ENCODE data around the gene FBRSL1.
A peak's percentile ranks its signal among the peaks of the same experiment; 100 is the strongest.

FBRSL1 gene

DNA sequence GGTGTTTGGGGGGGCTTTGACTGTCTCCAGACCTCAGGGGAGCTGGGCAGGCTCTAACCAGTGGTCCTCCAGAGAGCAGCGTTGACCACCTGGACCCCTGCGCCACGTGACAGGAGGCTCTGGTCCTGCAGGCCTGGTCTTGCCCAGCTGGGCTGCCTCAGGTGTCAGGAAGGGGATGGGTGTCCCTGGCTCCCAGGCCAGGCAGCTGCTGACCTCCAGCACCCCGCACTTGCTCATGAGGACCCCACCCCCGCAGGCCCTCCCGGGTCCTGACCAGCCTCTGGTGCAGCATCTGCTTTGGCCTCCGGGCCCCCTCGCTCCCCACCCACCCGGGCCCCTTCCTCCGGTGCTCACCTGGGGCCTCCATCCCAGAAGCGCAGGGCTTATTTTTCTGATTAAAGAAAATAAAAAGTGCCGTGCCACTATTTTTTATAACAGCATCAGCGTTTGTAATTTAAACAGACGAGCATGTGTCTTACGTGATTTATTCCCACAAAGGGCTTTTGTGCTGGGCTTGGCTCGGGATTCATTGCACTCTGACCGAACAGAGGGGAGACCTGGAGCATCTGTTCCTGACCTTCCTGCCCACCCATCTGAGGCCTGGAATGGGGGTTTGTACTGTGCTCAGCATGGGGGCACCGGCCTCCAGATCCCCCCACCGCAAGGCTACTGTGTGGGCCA is 21.7 kb downstream of the FBRSL1 start:
- DNase-seq (ENCODE audit: low spot score), result peak; percentile 81

DNA sequence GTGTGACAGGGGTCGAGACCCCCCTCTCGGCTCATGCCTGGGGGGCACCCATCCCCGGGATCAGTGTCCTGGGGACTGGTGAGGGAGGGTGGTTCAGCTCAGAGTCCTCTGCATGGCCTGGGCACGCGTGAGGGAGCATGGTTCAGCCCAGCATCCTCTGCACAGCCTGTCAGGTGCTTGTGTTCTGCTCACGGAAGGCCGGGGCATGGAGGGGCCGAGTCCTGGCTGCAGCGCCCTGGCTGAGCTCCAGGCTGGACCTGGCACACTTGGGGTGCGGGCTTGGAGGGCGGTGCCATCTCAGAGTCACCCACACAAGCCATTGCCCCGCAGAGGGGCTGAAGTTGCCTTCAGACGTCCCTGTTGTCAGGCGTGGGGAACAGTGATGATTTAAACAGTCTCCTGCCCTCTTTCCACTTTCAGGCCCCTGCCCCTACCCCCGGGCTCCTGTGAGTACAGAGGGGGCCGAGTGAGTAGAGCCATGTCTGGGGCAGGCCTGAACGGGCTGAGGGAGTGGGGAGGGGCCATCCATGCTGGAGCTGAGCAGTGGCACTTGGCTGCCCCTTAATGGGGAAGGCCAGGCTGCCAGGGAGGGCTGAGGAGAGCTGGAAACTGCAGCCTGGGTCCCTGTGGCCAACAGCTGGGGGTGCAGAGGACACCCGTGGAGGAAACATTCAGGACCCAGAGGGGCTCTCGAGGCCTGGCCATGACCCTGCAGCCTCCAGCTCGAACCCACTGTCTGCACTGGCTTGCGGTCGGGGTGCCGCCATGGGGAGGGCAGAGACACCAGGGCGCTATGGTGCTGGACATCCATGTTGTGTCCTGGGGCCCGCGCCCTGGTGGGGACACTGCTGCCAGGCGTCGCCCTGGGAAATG is 22.5 kb downstream of the FBRSL1 start:
- no peak for DNase-seq (ENCODE audit: low spot score)

DNA sequence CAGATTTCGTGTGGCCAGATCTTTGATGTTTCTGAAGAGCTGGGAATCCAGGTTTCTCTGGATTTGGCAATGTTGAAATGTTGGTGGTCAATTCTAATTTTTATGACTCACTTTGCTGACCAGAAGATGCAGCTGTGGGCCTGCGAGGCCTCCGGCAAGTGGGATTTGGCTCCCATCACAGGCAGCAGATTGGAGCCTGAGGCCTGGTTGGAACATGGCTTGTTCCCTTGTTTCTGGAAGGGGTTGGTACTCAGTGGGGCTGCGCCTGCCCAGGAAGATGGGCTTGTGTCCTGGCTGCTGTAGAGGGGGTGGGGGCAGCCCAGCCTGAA is 23.1 kb downstream of the FBRSL1 start:
- no peak for DNase-seq (ENCODE audit: low spot score)

DNA sequence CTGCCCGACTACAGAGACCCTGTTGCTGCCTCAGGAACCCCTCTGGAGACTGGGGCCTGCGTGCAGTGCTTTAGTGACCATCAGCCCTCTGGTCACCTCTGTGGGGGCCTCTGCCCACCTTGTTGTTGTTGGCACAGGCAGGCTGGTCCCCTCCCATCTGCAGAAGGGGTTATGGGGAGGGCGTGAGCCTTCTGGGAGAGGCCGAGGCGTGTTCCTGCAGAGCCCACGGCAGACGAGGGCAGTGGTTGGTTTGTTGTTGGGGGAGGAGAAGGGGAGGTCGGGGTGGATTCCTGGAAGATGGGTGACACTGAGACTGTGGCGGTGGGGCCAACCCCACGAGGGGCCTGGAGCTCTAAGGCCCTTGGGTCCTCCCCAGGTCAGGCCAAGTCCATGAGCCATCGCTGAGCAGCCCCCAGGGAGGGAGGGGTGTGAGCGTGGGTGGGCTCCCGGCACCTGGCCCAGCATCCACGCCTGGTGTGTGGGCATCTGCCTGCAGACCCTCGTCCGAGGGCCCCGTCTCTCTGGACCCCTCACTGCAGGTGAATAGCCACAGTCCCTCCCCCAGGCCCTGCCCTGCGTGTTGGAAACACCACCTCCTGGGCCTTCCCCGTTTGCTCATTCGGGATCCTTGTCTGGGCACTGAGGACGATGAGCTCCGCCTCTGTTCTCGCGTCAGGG is 23.6 kb downstream of the FBRSL1 start:
- DNase-seq (ENCODE audit: low spot score), result no peak

DNA sequence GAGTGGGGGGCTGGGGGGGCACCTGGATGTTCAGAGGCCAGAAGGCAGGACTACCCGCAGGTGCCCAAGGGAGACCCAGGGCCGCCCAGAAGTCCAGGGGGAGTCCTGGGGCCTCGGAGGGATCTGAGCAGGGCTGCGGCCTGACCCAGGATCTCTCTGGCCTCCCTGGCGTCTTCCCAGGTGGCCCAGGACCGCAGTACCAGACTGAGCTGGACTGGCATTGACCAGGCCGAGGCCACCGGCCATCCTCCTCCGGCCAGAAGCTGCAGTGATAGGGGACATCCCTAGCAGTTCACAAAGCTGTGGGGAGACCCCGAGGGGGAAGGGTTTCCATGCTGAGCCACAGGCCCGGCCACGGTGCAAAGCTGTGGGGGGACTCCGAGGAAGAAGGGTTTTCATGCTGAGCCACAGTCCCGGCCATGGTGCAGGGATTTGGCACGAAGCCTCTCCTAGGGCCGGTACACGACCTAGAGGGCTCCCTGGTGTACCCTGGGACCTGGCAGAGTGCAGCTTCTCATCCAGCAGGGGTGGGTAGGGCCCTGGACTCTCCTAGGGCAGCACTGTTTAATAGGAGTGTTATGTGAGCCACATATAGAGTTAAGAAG is 24.4 kb downstream of the FBRSL1 start:
- DNase-seq (ENCODE audit: low spot score), result no peak

DNA sequence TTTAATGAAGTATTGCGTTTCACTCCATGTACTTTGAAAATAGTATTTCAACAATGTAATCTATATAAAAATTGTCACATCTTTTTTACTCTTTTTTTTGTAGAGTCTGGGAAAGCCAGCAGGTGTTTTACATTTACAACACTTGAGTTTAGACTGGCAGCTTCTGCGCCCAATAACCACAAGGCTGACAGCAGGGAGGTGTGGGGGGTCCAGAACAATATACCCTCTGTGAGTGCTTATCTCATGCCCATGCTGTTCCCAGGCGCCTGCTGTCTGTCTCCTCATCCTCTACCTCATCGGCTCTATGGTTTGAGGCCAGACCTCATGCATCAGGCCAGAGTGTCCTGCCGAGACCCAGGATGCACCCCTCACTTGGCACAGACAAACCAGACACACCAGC is 24.9 kb downstream of the FBRSL1 start:
- peak; percentile 42 for DNase-seq (ENCODE audit: low spot score)

DNA sequence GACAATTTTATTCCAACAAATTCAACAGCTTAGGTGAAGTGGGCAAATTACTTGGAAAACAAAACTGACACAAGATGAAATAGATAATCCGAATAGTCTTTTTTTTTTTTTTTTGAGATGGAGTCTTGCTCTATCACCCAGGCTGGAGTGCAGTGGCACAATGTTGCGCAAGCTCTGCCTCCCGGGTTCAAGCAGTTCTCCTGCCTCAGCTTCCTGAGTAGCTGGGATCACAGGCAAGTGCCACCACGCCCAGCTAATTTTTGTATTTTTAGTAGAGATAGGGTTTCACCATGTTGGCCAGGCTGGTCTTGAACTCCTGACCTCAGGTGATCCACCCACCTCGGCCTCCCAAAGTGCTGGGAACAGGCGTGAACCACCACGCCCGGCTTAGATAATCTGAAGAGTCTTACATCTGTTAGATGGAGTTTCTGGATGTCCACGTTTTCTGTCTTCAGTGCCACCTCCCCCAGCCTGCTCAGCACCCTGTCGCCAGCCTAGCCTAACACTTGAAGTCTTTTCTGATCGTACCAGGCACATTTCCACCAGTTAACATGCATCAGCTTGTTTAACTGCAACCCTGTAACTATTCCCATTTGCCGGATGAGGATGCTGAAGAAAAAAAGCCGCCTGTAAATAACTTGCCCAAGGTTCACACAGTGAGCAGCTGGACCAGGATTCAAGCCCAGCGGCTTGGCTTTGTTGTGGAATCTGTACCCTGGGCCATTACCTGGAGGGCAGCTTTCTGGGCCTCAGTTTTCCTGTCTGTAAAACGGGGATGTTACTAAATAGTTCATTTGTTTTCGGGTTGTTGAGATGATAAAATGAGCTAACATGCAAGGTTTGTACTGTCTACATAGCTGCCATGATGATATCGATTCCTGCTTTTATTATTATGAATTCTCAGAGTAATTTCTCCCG is 26.4 kb downstream of the FBRSL1 start:
- no peak for DNase-seq (ENCODE audit: low spot score)

DNA sequence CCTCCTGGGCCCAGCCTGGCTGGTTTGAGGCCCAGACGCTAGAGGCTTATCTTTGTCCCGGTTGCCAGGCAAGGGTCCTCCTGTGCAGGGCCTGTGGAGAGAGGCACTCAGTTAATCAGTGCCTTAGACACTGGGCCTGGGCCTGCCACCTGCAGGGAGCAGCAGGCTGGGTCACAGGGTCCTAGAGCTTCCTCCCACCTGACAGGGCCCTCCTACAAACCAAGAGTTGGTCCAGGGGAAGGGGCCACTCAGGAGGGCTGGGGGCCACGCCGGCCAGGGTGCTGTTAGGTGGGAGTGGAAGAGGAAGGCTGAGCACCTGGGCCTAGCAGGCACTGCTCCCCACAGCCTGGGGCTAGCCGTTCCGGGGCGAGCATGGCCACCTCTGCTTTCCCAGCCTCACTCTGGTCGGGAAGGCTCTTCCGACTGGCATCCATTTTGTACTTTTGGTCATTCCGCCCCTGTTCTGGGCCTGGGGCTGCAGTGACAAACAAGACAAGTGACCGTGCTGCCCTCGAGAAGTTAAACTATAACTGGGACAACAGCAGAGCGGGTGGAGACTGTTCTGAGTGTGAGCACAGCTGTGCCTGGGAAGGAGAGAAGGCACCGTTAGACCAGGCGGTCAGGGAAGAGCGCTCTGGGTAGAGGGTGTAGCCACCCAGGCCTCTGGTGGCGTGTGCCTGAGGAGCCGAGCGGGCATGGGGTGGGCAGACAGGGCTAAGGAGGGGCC is 27.2 kb downstream of the FBRSL1 start:
- no peak for DNase-seq (ENCODE audit: low spot score)

DNA sequence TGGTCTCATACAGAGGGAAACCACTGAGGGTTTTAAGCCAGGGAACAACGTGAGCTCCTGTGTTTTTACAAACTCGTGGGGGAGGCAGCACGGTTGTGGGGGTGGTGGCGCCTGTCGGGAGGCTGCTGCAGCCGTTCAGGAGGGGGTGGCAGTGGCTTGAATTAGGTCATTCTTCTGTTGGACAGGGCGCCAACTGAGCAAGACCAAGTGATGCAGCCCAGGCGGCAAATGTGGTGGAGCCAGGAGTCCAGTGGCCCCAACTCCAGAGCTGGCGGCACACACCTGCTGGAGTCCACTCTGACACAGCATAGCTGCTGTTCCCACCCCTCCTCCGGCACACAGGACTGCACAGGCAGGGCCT is 27.8 kb downstream of the FBRSL1 start:
- no peak for DNase-seq (ENCODE audit: low spot score)

DNA sequence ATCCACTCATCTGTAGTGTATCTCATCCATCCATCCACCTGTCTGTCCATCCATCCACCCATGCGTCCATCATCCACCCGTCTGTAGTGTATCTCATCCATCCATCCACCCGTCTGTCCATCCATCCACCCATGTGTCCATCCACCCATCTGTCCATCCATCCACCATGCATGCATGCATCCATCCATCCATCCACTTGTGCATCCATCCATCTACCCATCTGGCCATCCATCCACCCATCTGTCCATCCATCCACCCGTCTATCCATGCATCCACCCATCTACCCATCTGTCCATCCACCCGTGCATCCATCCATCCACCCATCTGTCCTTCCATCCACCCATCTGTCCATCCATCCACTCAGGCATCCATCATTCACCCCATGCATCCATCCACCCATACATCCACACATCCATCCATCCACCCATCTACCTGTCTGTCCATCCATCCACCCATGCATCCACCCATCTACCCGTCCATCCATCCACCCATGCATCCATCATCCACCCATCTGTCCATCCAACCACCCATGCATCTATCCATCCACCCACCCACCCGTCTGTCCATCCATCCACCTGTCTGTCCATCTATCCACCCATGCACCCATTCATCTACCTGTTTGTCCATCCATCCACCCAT is 28.5 kb downstream of the FBRSL1 start:
- DNase-seq (ENCODE audit: low spot score), result no peak

DNA sequence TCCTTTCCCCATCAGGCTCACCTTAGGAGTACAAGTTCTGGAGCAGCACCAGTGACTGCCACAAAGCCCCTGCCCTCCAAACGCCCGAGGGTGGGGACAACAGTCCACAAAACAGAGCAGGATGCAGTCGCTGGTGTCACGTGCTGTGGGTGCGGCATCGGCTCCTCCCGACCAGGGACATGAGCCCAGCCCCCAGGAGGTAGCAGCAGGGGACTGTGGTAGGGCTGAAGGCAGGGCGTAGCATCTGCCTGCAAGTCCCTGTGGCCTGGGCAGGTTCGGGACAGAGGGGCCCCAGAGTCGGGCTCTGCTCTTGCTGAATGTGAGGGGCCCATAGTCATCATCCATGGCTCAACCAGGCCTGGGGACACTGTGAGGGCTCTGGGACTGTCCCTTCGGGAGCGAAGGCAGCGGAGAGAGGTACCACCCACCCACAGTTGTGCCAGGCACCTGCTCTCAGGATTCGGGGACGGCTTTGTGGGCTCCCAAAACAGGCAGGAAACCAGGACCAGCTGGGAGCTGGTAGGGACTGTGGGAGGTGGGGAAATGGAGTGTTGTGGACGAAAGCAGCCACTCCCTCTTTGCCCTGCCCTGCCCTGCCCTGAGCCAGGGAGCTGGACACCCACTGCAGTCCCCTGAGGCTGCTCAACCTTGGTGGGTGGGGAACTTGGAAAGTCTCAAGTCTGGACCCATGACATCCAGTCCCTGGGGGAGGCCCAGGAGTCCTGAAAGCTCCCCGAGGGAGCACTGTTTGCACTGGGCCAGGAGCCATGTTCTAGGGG is 30.7 kb downstream of the FBRSL1 start:
- DNase-seq (ENCODE audit: low spot score), result no peak

DNA sequence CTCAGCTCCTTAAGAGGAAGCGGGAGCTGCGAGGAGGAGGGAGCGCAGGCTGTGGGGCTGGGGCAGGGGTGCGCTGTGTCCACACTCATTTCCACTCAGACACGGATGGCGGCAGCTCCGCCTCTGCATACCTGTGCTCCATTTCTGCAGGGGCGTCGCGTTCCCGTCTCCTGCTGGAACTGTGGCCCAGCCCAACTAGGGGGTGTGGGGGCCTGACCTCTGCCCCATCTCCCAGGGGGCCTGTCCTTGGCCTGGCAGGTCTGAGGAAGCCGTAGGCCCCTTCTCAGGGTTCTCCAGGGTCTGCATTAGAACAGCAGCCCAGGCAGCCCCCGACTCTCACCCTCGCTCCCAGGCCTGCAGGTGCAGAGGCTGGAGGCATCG is 31.2 kb downstream of the FBRSL1 start:
- no peak for DNase-seq (ENCODE audit: low spot score)

DNA sequence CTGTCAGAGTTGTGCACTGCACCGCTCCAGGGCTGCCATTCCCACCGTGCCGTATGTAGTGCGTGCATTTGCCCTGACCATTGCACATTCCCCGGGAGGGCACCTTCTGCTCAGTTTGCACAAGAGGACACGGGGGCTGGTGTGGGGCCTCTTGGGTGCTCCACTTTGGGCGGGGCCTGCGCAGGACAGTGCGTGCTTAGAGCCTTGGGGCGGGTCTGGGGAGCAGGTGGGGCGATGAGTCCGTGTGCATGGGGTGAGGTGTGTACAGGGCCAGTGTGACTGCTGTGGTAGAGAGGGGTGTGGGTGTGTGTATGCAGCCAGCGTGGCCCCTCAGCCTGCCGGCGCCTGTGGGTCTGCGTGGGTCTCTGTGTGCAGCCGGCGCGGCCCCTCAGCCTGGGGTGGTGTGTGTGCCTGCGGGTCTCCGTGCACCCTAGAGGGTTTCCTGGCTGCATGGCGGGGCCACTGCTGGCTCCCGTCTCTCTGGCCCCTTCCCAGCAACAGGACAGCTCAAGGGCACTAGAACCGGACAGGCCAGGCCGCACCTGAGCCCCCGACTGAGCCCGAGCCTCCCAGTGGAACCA is 31.9 kb downstream of the FBRSL1 start:
- DNase-seq (ENCODE audit: low spot score), result no peak

DNA sequence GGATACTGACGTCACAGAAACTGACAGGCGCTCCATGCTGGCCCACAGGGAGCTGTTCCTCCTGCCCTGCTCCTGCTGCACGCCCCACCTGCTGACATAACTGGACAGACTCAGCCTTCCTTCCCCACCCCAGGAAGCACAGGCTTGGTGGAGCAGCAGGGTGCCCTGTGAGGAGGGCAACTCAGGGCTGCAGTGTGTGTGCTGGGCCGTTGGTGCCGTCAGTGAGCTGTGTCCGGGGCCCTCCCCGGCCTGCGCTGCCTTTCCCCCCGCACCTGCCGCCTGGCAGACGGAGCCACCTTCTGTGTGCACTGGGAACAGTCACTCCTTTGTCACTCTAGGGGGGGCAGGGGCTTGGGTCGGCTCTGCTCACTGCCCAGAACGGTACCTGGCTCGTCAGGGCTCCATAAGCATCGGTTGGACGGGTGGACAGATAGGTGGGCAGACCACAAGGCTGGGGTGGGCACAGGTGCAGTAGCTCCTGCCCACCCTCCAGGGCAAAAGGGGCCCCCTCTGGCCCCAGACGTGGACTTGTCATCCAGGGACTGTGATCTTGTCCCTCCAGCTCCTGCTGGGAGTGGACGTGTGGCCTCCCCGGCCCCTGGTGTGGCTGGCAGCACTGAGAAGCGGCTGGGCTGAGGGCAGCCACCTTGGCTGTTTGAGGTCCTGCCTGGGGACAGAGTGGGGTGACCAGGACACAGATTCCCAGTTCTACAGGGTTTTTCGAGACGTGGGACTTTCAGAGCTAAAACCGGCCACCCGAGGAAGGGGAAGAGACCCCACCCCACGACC is 32.8 kb downstream of the FBRSL1 start:
- DNase-seq (ENCODE audit: low spot score), result no peak

DNA sequence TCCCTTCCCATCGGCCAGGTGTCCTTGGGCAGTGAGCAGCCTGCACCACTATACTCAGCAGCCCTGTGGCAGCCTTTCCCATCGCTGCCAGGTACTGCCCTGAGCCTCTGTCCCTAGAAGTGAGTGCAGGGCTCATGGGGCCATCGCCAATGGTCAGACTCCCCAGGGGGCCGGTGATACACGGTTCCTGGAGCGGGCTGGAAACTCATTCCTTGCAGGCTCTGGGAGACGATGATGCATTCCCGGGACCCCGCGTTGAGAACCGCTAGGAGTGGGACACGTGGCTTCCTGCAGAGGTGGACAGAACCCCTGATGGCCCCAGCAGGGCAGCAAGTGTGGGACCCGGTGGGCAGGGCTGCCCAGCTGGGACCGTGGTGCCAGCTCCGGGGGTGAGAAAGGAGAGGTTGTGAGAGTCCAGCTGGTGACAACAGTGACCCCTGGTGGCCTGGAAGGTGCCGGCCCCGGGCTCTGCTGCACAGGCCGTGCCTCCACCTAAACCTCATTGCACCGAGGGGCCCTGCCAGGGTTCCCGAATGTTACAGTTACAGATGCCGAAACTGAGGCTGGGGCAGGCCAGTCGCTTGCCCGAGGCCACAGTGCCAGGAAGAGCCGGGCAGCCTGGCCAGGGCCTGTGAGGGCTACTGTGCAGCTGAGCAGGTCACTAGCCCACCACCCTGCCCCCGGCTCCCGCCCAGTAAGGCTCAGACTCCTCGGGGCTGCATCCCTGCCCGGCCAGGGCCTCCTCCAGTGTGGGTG is 33.8 kb downstream of the FBRSL1 start:
- peak; percentile 34 for DNase-seq (ENCODE audit: low spot score)

DNA sequence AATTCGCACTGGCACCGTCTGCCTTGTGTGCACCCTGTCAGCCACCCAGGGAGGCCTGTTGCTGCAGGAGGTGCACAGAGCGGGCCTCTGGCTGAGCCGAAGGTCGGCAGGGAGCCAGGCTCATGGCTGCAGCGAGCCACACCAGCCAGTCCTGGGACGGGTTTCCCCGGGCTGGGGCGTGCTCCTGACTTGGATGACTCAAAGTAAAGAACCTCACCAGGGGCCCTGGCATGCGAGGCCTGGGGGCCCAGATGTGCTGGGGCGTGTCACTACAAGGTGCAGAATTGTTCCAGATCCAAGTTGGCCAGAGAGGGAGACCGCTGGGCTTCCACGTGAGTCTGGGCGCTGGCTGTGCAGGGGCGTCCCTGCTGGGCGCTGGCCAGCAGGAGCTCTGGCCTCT is 34.5 kb downstream of the FBRSL1 start:
- no peak for DNase-seq (ENCODE audit: low spot score)

DNA sequence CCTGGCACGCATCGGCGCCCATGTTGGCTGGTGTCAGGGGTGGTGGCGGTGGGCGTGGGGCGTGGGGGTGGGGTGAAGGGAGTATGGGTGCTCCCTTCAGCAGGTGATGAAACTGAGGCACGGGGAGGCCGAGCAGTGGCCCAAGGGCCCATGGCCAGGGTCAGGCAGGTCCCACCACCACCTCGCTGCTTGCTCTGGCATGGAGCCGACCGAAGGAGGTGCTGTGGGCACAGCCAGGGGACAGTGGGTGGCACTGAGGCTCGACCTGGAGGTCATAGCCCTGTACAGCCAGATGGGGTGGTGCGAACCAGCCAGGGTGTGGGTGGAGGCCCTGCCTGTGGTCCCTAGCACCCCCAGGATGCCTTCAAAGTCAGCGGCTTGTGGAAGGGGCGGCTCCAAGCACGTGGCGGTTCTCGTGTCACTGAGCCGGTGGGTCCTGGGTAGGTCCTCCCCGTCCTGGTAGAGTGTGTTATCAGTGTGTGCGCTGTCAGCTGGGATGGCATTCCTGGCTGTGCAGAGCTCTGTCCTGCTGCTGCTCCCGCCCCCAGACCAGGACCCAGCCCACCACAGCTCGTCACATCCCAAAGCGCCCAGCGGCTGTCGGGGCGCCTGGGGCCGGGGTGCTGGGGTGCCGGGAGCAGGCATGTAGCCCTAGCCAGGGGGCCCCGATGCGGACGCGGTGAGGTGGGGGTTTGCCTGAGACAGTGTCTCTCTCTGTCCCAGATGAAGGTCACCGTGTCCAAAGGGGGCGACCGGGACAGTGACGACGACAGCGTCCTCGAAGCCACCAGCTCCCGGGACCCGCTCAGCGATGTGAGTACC is 35.3 kb downstream of the FBRSL1 start:
- no peak for DNase-seq (ENCODE audit: low spot score)

Data from COLO829 (cell line).